Measurements from ENCODE around the gene WRAP53.

- TF ChIP-seq CTCF (IDR thresholded peaks at IDR 0.05; ENCODE audit: low read depth, low read length): no peak
- TF ChIP-seq EZH2phosphoT487 (IDR thresholded peaks at IDR 0.05; ENCODE audit: low read depth): no peak
Observed at GRCh38 chr17:7713782-7714181, 25.5 kb downstream of the WRAP53 start.

Data from OCI-LY3 (cell line).